DND-41 (cell line): ENCODE results near the gene TCF7L1.

ENCODE experiments used
- CTCF ChIP-seq: IDR thresholded peaks from 2 replicates; pipeline ENCODE4 v1.5.1; 2012; ENCODE audit warnings: borderline replicate concordance, low read length, moderate library complexity, mild to moderate bottlenecking; ENCODE audit not compliant: poor library complexity, severe bottlenecking; ENCODE audit errors: extremely low read depth
- EZH2 ChIP-seq: IDR thresholded peaks from 3 replicates; pipeline ENCODE4 v1.6.1; 2012; ENCODE audit warnings: borderline replicate concordance, low read depth, mild to moderate bottlenecking, moderate library complexity, low read length, inconsistent platforms; ENCODE audit not compliant: severe bottlenecking

GRCh38 chr2:85178154-85178553 is 45.0 kb downstream of the TCF7L1 start:
- TF ChIP-seq CTCF: no peak
- TF ChIP-seq EZH2: no peak
